GM19043 (cell line): ENCODE measurements around the gene EXOSC10.
"Not testable (repeated sequence)": the region's sequence is repeated elsewhere in the genome, so short reads cannot be mapped to it uniquely, and the experiment has no call there.

Experiments
- ATAC-seq: cut with Tn5 transposase; IDR thresholded peaks from one replicate; pipeline ENCODE4 v1.9.1; 2021; ENCODE audit warnings: low read depth; ENCODE audit not compliant: unreplicated experiment

Gene EXOSC10

GRCh38 chr1:11114966-11115365, 15.3 kb upstream of the EXOSC10 start:
- no peak for ATAC-seq

DNA sequence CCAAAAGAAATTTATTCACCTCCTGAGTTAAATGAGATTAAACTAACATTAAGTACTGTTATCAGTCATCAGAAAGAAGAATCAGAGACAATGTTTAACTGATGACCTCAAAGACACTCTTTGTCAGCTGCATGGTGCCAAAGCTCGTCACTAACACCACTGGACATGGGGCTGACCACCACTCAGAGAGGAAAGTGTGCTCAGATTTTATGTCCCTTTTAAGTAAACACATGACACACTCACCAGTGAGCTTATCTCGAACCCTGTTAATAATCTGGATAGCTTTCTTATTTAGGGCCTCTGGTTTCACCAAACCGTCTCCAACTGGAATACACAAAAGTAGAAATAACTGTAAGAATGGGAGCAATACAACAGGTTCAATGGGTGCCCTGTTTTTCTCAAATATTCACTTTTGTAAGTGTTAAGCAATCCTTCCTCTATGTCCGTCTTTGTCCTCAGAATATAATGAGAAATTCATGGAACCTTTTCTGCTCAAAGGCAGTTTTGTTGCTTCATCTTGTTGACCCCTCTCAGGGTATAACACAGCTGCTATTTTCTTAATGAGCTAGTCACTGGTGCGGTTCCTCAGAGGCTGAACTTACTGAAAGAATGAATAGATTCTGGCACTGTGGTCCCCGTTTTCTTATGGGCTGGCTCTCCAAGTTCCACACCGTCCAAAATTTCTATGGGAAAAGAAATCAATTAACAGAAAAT, 9.5 kb upstream of the EXOSC10 start:
- ATAC-seq = no peak

DNA sequence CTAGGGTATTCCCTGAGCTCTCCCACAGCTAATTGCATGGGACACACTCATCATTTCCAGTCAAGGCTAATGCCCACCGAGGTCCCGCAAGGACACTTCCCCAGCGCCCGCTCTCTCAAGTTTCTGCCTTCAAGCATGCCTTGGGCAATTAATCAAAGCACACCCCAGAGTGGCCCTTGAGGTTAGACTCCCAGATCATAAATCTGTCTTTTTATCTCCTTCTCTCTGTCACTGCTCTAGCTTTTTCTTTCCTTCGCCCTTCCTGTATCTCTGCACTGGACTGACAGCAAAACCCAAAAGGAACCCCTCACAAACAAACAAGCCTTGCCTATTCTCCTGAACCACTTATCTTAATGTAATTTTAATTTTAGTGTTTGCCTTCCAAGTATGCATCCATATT, 7.9 kb upstream of the EXOSC10 start:
- no peak for ATAC-seq

GRCh38 chr1:11105586-11105985, 5.9 kb upstream of the EXOSC10 start:
- ATAC-seq = no peak

- ATAC-seq = no peak
Measured at GRCh38 chr1:11101347-11101746, 1.7 kb upstream of the EXOSC10 start.

GRCh38 chr1:11100806-11101205, 1.1 kb upstream of the EXOSC10 start:
- not testable (repeated sequence) for ATAC-seq

GRCh38 chr1:11100149-11100493, 452 bp upstream of the EXOSC10 start:
- ATAC-seq = no peak

GRCh38 chr1:11098931-11099309, 749 bp downstream of the EXOSC10 start:
- ATAC-seq = no peak

DNA sequence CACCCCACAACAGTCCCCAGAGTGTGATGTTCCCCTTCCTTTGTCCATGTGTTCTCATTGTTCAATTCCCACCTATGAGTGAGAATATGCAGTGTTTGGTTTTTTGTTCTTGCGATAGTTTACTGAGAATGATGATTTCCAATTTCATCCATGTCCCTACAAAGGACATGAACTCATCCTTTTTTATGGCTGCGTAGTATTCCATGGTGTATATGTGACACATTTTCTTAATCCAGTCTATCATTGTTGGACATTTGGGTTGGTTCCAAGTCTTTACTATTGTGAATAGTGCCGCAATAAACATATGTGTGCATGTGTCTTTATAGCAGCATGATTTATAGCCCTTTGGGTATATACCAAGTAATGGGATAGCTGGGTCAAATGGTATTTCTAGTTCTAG, 15.9 kb downstream of the EXOSC10 start:
- not testable (repeated sequence) for ATAC-seq

DNA sequence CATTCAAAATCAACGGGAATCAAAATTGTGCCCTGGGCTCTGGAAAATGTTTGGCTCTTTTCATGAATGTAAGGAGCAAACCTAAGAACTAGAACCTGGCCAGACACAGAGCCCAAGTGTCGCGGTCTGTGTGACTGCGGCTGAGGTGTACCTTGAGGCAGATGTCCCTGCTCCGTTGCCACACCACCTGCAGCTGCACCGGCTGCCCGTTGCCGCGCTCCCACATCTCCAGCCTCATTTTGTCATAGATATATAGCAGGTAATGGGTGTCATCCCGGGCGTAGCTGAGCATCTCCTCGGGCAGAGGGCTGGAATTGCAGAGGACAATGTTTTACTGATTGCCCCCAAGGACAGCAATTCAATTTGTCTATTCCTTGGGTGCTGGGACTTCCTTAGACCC, 18.7 kb downstream of the EXOSC10 start:
- no peak for ATAC-seq

- no peak for ATAC-seq
Measured at GRCh38 chr1:11078631-11079030, 21.0 kb downstream of the EXOSC10 start.

DNA sequence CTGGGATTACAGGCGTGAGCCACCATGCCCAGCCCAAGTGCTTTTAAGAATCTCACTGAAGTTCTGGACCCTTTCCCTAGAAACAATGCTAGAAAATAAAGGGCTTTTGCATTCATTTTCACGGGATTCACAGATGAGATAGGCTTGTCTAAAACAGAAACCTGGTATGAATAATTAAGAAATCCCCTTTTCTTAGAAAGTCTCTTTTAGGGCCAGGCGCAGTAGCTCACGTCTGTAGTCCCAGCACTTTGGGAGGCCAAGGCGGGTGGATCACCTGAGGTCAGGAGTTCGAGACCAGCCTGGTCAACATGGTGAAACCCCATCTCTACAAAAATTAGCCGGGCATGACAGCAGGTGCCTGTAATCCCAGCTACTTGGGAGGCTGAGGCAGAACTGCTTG, 26.3 kb downstream of the EXOSC10 start:
- not testable (repeated sequence) for ATAC-seq

GRCh38 chr1:11072216-11072917, 27.3 kb downstream of the EXOSC10 start:
- no peak for ATAC-seq

- ATAC-seq = no peak
Measured at GRCh38 chr1:11071463-11072215, 28.0 kb downstream of the EXOSC10 start.

- ATAC-seq = no peak
Measured at GRCh38 chr1:11070876-11071275, 28.8 kb downstream of the EXOSC10 start.

DNA sequence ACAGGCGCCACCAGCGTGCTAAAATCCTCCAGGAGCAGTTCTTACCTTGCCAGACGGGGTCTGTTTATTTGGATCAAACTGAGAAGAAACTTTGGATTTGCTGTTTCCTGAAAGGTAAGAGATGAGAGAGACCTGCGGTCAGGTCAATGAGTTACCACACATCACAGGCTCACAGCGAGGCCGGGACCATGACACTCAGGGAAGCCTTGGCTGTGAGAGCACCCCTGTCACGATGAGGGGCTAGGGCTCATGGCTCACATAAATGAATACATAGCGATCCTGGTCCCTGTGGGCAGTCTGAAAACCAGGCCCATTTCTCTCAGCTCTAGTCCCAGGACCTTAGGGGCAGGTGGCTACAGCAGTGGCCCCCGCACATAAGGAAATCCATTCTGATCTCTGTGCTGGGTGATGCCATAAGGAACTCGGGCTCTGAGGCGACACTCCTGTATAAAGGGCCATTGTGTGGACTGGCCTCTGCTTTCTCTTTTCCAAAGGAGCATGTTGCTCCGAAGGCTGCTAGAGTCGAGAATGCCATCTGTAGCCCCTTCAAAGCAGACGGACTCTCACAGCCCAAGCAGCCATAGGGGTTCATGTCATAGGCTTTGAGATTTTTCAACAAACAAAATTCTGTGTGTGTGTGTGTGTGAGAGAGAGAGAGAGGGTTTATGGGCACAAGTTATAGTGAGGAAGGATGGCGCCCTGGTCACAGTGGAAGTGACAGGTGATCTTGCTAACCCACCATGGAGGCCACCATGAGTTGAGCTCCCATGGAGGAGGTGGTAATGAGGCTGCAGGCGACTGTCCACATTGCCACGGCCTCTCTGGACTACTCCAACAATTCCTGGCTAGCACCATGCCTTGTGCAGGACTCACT, 30.8 kb downstream of the EXOSC10 start:
- ATAC-seq = no peak

- ATAC-seq = no peak
Measured at GRCh38 chr1:11067716-11068599, 31.7 kb downstream of the EXOSC10 start.

DNA sequence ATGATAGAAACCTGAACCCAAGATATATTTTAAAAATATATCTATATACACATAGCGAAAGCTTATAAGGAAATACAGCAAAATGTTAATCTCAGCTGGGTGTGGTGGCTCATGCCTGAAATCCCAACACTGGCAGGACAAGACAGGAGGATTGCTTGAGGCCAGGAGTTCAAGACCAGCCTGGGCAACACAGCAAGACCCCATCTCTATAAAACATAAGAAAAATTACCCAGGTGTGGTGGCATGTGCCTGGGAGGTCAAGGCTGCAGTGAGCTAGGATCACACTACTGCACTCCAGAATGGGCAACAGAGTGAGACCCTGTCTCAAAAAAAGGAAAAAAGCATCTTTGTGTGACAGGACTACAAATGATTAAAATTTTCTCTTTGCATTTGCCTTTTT, 33.9 kb downstream of the EXOSC10 start:
- no peak for ATAC-seq

DNA sequence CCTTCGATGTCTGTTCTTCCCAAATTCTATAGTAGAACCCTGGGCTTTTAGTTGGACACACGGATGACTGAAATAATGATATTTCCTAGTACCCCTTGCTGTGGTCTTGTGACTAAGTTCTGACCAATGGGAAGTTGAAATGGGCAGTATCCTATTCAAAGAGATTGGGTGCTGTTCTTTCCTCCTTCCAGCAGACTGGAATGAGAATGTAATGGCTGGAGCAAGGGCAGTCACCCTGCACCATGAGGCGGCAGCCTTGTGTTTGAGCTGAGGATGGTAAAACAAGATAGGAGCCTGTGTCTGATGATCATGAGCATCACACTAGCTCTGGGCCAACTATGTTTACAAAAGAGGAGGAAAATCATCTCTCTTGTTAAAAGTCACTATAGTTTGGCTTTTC, 34.7 kb downstream of the EXOSC10 start:
- ATAC-seq = no peak
